ENCODE results near the gene TNFSF8.

DNA sequence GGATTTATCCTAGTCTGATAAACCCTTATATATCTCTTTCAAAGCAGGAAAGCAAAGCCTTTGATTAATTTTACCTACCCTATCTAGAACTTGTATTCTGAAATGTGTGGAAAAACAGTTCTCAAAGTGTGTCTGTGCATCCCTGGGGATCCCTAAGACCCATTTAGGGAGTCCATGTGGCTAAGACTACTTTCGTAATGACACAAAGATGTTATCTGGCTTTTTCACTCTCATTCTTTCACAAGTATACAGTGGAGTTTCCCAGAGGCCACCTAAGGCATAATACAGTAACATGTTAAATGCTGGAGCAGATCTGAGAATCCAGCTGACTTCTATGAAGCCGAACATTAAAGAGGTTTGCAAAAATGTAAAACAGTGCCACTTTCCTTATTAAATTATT is 70.2 kb downstream of the TNFSF8 start:
- TF ChIP-seq, protein P1, sequence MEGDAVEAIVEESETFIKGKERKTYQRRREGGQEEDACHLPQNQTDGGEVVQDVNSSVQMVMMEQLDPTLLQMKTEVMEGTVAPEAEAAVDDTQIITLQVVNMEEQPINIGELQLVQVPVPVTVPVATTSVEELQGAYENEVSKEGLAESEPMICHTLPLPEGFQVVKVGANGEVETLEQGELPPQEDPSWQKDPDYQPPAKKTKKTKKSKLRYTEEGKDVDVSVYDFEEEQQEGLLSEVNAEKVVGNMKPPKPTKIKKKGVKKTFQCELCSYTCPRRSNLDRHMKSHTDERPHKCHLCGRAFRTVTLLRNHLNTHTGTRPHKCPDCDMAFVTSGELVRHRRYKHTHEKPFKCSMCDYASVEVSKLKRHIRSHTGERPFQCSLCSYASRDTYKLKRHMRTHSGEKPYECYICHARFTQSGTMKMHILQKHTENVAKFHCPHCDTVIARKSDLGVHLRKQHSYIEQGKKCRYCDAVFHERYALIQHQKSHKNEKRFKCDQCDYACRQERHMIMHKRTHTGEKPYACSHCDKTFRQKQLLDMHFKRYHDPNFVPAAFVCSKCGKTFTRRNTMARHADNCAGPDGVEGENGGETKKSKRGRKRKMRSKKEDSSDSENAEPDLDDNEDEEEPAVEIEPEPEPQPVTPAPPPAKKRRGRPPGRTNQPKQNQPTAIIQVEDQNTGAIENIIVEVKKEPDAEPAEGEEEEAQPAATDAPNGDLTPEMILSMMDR (IDR thresholded peaks at IDR 0.05; ENCODE audit: insufficient read depth, low read length, poor library complexity, severe bottlenecking), result no peak
- no peak for TF ChIP-seq EZH2phosphoT487 (conservative IDR thresholded peaks at IDR 0.05; ENCODE audit: low read length)
